PC-3 (cell line): Measurements from ENCODE around the gene LCE6A.

ENCODE experiments used
- CTCF ChIP-seq: fragments of 300-600 bp; sonication (generic); conservative IDR thresholded peaks from 2 replicates; pipeline ENCODE4 v1.5.1; 2017; ENCODE audit warnings: antibody characterized with exemption, low read depth, mild to moderate bottlenecking, low read length
- EZH2 ChIP-seq: fragments of 300-600 bp; sonication (generic); IDR thresholded peaks from one replicate; pipeline ENCODE4 v1.6.1; 2017; ENCODE audit warnings: antibody characterized with exemption, mild to moderate bottlenecking, low read length; ENCODE audit not compliant: unreplicated experiment

GRCh38 chr1:152795686-152796085, 47.0 kb upstream of the LCE6A start:
- no peak for TF ChIP-seq CTCF
- no peak for TF ChIP-seq EZH2
